ENCODE data around the gene NEK10.

DNA sequence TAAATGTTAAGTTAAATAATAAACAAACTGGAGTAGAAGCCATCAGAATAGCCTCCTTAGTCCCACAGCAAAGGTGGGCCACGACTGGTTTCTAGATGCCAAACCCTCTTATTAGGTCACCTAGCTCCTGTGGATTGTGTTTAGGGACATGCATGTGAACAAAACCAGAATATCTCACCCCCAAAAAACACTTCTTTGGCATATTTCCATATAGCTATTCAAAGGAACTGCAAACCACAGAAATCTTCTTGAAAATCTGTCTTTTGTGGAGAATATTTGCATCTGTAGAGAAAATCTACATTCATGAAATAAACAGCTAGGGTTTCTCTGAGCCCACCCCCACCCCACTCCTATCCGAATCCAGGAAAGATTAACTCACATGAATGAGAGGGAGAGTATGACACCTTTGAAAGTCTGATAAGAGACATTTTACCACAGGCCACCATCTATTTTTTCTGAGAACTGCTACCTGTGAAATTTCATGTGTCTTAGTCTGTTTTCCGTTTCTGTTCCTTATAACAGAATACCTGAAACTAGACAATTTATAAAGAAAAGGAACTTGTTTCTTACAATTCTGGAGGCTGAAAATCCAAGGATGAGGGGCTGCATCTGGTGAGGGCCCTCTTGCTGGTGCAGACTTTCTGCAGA, 159.4 kb downstream of the NEK10 start:
- TF ChIP-seq, protein P1, sequence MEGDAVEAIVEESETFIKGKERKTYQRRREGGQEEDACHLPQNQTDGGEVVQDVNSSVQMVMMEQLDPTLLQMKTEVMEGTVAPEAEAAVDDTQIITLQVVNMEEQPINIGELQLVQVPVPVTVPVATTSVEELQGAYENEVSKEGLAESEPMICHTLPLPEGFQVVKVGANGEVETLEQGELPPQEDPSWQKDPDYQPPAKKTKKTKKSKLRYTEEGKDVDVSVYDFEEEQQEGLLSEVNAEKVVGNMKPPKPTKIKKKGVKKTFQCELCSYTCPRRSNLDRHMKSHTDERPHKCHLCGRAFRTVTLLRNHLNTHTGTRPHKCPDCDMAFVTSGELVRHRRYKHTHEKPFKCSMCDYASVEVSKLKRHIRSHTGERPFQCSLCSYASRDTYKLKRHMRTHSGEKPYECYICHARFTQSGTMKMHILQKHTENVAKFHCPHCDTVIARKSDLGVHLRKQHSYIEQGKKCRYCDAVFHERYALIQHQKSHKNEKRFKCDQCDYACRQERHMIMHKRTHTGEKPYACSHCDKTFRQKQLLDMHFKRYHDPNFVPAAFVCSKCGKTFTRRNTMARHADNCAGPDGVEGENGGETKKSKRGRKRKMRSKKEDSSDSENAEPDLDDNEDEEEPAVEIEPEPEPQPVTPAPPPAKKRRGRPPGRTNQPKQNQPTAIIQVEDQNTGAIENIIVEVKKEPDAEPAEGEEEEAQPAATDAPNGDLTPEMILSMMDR (IDR thresholded peaks at IDR 0.05; ENCODE audit: low read depth, low read length), result no peak
- TF ChIP-seq, protein P2, sequence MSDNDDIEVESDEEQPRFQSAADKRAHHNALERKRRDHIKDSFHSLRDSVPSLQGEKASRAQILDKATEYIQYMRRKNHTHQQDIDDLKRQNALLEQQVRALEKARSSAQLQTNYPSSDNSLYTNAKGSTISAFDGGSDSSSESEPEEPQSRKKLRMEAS (IDR thresholded peaks at IDR 0.05; ENCODE audit: low read depth, low read length), result no peak
